Activated T-cell treated with anti-CD3 and anti-CD28 coated beads for 24 hours (primary cell): ENCODE data around the gene AGK.
A peak's percentile ranks its signal among the peaks of the same experiment; 100 is the strongest.
"Not testable (repeated sequence)": the region's sequence is repeated elsewhere in the genome, so short reads cannot be mapped to it uniquely, and the experiment has no call there.

Experiments
- DNase-seq: peaks from one replicate; pipeline ENCODE4 v3.0.0-alpha.2; 2020; ENCODE audit warnings: low read depth

Gene AGK

DNA sequence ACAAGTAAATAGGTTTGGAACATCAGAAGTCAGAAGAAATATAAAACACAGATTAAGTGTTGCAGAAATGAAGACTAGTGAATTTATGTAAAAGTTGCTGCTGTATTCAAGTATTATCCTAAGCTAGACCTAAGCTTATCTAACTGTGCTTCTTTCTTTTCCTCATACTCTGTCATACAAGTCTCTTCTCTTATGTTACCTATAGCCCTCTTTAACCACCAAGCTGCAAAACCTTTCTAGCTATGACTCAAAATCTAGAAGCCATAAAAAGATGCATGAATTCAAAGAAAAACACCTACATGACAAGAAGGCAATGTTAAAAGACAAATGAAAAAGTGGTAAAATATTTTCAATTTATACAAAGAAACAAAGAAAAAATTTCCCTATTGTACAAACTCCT is 127.8 kb downstream of the AGK start:
- DNase-seq = no peak

- DNase-seq = no peak
Observed at GRCh38 chr7:141685285-141686023, 134.2 kb downstream of the AGK start.

- DNase-seq = no peak
Observed at GRCh38 chr7:141686074-141686473, 134.9 kb downstream of the AGK start.

DNA sequence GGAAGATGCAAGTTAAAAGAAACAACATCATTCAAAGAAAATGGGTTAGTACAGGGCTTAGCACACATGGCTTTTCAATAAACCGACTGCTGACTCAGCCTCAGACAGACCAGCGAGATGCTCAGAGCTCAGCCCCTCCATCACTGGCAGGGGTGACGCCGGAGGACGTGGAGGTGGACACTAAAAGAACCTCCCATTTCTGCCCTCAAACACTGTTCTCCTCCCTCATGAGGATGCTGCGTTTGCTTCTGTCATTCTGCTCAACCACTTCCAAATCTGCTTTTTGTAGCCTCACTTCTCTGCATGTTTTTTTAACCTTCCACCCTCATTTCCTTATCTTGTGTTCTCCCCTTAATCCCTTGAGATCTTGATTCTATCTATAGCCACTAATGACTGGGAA is 135.5 kb downstream of the AGK start:
- DNase-seq = no peak

- DNase-seq = no peak
Observed at GRCh38 chr7:141688043-141688442, 136.8 kb downstream of the AGK start.

GRCh38 chr7:141689072-141689825 is 138.0 kb downstream of the AGK start:
- DNase-seq = not testable (repeated sequence)

DNA sequence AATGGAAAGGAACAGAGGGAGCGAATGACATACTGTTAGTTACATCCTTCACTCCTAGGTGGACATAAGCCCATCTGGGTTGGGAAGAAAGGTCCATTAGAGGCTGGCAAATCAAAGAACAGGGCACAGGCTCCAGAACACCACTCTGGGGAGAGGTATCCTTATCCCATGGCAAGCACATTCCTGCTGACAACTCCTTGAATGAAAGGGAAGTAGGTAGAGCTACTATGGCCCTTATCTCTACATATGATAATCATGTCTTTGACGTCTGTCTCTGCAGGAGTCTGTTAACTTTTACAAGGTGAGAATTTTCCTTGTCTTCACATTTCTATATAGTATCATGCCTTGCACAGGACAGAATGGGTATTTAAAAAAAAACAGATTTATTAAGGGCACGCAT is 140.3 kb downstream of the AGK start:
- no peak for DNase-seq

GRCh38 chr7:141691961-141692360 is 140.8 kb downstream of the AGK start:
- no peak for DNase-seq

DNA sequence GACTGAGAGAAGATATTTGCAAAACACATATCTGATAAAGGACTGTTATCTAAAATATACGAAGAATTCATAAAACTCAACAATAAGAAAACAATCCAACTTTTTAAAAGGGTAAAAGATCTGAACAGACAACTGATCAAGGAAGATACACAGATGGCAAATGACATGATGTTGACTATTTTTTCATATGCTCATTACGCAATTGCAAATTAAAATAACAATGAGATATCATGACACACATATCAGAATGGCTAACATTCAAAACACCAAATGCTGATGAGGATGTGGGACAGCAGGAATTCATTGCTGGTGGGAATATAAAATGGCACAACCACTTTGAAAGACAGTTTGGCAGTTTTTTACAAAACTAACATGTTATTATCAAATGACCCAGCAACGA is 141.9 kb downstream of the AGK start:
- DNase-seq = no peak

DNA sequence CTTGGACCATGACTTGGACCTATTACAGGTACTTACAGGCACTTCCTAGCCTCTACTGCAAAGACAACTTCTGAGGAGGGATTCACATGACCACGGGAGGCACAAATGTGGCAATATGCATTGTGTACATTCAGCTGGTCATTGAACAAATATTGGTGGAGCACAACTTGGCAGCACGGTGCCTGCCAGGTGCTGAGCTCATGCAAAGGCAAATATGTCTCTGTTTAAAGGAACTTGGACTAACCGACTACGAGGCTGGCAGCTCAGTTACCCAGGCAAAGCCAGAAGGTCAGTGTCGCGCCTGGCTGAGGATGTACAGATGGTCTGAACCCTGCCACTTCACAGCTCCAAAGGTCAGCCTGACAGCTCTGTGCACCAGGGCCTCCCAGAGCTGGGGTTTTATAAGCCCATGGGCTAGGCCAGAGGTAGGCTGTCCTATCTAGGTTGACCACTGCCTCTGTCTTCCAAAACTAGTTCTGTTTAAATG is 144.6 kb downstream of the AGK start:
- DNase-seq = no peak

GRCh38 chr7:141696348-141696747 is 145.1 kb downstream of the AGK start:
- no peak for DNase-seq

GRCh38 chr7:141697211-141697871 is 146.1 kb downstream of the AGK start:
- DNase-seq = no peak

GRCh38 chr7:141698247-141699015 is 147.2 kb downstream of the AGK start:
- no peak for DNase-seq

- no peak for DNase-seq
Observed at GRCh38 chr7:141699860-141700259, 148.7 kb downstream of the AGK start.

DNA sequence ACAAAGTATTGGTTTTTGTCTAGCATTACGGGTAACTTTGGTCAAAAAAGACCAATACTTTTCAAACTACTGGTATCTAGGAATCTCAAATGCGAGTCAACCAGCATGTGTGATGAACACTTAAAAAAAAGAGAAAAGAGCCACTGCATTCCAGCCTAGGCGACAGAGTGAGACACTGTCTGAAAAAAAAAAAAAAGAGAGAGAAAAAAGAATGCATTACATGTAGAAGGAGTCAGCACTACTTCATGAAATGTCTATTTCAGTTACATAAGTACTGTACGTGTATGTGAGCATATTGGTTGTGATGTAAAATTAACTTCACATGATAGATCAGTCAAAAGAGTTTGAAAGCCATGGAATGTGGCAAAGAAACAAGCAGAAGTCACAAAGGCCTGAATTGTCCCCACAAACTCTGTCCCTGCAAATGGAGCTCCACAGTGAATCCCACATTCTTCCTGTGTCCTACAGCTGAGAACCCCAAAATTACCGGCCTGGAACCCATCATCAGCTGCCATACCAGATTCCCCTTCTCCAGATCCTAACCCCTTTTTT is 149.2 kb downstream of the AGK start:
- DNase-seq = no peak

DNA sequence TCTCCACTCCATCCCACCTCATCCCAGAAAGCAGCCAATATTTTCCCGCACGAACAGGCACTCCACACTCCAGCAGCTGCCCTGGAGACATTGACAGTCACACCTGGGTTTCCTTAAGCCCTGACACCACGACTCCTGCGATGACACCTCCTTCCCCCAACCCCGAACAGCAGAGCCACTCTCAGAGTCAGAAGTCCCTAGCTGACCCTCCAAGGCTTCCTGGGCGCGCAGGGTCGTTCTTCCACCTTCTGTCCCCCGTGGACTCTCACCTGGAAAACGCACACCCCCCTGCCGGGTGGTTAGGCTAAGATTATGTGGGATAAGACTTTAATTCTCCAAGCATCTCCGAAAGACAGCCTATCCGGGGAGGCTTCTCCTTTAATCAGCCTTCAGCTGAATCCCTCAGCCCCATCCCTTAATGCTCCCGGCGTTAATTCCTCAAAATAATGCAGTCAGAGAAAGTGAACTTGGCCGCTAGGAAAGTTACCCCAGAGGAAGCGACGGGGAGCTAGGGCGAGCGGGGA is 149.7 kb downstream of the AGK start:
- no peak for DNase-seq

DNA sequence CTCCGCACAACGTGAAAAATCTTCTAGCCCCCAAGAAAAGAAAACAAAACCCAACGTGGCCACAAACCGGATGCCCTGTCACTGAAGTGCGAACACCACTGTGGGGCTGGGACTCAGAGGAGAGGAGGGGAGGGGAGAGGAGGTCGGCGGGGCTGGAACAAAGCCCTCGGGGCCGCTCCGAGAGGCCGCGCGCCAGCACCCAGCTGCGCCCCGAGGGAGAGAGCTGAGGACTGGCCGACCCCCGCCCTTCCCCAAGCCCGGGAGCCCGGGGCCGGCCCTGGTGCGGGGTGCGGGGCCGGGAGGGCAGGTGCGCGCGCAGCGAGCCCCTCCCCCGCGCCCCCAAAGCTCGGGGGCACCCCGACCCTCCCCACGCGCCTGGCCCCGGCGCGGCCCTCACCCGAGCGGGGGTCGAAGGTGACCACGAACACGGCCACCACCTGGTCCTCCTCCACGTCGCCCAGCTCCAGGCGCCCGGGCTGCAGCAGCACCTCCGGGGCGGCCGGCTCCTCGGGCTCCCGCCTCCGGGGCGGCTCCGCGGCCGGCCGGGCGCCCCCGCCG is 150.4 kb downstream of the AGK start:
- peak; percentile 57 for DNase-seq

DNA sequence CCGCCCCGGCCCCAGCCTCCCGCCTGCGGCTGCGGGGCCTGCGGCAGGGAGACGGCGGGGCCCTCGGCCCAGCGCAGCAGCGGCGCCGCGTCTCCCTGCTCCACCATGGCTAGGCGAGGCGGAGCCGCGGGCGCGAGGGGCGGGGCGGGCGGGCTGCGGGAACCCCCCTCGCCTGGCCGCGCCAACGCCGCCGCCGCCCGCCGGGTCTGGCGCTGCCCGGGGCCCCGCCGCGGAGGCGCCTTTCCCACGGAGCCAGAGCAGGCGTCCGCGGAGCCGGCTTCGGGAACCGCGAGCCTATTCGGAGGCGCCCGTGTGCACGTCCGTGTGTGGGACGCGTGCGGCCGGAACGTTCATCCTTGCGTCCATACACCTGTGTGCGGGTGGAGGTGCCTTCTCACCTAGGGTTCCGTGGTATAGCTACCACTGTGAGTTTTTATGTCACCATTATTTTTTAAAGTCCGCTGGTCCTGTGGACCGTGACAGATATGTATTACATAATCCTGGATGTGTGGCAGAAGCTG is 150.9 kb downstream of the AGK start, which contains the start of gene DENND11:
Gene DENND11 (minus strand): TSS at position 120 of the 521 bp plus-strand sequence. CDS start 13 bp downstream, at position 107.
- peak; percentile 26 for DNase-seq

DNA sequence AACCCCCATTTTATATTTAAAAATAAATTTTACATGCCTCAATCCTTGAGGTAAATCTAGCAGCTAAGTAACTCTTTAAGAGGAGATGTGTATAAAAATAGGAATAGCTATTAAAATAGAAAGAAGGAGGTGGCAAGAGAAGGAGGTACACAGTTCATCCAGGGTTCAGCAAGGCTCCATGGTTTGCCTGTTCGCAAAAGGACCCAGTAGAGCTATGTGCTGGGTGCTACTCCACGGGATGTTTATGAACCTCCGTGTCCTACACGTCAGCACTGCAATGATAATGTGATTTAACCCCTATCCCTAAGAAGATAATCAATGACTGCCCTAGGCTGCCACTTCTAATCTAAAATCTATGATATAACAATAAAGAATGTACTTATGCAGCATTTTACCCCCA is 151.7 kb downstream of the AGK start:
- no peak for DNase-seq

DNA sequence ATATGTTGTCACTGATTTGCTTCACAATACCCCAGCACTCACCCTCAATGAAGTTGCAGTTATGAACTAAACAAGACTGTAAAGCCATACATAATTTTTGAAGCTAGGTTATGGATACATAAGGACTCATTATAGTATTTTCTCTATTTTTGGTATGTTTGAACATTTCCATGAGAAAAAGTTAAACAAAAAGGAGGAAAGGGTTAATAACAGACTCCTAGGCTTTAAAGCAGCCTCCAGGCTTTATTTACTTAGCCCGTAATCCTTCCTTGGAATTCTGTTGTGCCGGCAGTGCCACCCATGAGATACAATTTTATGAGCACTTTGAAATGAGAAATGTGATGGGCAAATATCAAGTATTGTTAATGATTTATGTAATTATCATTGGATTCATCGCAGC is 152.9 kb downstream of the AGK start:
- no peak for DNase-seq

DNA sequence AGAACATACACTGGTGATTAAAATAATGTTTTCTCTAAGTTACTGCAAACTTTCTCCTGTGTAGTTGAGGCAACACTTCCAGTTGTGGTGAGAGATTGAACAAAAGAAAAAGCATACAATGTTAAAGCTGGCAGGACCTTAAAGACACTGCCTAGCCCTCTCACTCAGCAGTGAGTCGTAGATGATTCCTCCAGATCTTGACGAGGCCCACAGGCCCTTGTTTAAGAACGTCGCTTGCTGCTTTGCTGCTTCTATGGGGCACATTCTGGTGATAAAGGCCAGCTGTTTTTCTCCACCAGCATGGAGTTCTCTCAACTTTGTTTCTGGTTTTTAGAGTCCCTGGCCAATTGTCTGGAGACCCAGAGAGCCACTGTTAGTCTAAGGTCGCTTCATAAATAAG is 153.5 kb downstream of the AGK start:
- DNase-seq = no peak
